Measurements from ENCODE around the gene IFNL1. TPM values are rescaled to one million over a fixed set of nuclear protein-coding genes. Genes with fewer than 3 reads are reported as not detected.

The IFNL1 gene
- total RNA-seq, 1 donor from 2014 or later, result not detected

- H3K4me3 ChIP-seq (ENCODE audit: low read depth, low read length), result no peak overlapping the region
Measured at GRCh38 chr19:39318071-39318470, 21.9 kb downstream of the IFNL1 start.

GRCh38 chr19:39318690-39319089, 22.5 kb downstream of the IFNL1 start:
- Histone ChIP-seq H3K36me3 (ENCODE audit: control insufficient read depth, insufficient read depth, low read length) (no peaks in the 10 kb centered on the region), H3K27me3 (ENCODE audit: control insufficient read depth, insufficient read depth, low read length) (peaks cover 9% of the 10 kb centered on the region), H3K4me3 (ENCODE audit: low read depth, low read length) (no peak overlapping the region)
- no peak for DNase-seq (ENCODE audit: low read depth)
- TF ChIP-seq CTCF (IDR thresholded peaks at IDR 0.05; ENCODE audit: insufficient read depth, low read length, poor library complexity, severe bottlenecking), result no peak

More at GRCh38 chr19:39318071-39318470, 21.9 kb downstream of the IFNL1 start:
- DNase-seq (ENCODE audit: low read depth), result no peak
- Histone ChIP-seq H3K36me3 (ENCODE audit: control insufficient read depth, insufficient read depth, low read length) (no peaks in the 10 kb centered on the region), H3K27me3 (ENCODE audit: control insufficient read depth, insufficient read depth, low read length) (peaks cover 7% of the 10 kb centered on the region)
- no peak for TF ChIP-seq CTCF (IDR thresholded peaks at IDR 0.05; ENCODE audit: insufficient read depth, low read length, poor library complexity, severe bottlenecking)

GRCh38 chr19:39319098-39319891, 23.1 kb downstream of the IFNL1 start:
- Histone ChIP-seq H3K4me3 (ENCODE audit: low read depth, low read length) (no peak overlapping the region), H3K36me3 (ENCODE audit: control insufficient read depth, insufficient read depth, low read length) (no peaks in the 10 kb centered on the region), H3K27me3 (ENCODE audit: control insufficient read depth, insufficient read depth, low read length) (peaks cover 9% of the 10 kb centered on the region)
- no peak for DNase-seq (ENCODE audit: low read depth)
- TF ChIP-seq CTCF (IDR thresholded peaks at IDR 0.05; ENCODE audit: insufficient read depth, low read length, poor library complexity, severe bottlenecking), result no peak

GRCh38 chr19:39319892-39320248, 23.7 kb downstream of the IFNL1 start:
- Histone ChIP-seq H3K4me3 (ENCODE audit: low read depth, low read length) (peak overlapping the region; percentile 44), H3K27me3 (ENCODE audit: control insufficient read depth, insufficient read depth, low read length) (peaks cover 9% of the 10 kb centered on the region), H3K36me3 (ENCODE audit: control insufficient read depth, insufficient read depth, low read length) (no peaks in the 10 kb centered on the region)
- no peak for DNase-seq (ENCODE audit: low read depth)
- no peak for TF ChIP-seq CTCF (IDR thresholded peaks at IDR 0.05; ENCODE audit: insufficient read depth, low read length, poor library complexity, severe bottlenecking)

- Histone ChIP-seq H3K4me3 (ENCODE audit: low read depth, low read length) (no peak overlapping the region), H3K27me3 (ENCODE audit: control insufficient read depth, insufficient read depth, low read length) (peaks cover 9% of the 10 kb centered on the region), H3K36me3 (ENCODE audit: control insufficient read depth, insufficient read depth, low read length) (no peaks in the 10 kb centered on the region)
- DNase-seq (ENCODE audit: low read depth), result no peak
- TF ChIP-seq CTCF (IDR thresholded peaks at IDR 0.05; ENCODE audit: insufficient read depth, low read length, poor library complexity, severe bottlenecking), result no peak
Measured at GRCh38 chr19:39321117-39321831, 25.1 kb downstream of the IFNL1 start.
